ENCODE measurements around the gene PHACTR2.

GRCh38 chr6:143656026-143656425, 21.7 kb upstream of the PHACTR2 start:
- no peak for TF ChIP-seq CTCF (IDR thresholded peaks at IDR 0.05)
- no peak for TF ChIP-seq ZFX (IDR thresholded peaks at IDR 0.05; ENCODE audit: borderline replicate concordance)

Data from 22Rv1 (cell line).